GM18502 (cell line): ENCODE data around the gene ZRANB2.

Experiments used
- ATAC-seq: cut with Tn5 transposase; IDR thresholded peaks from one replicate; pipeline ENCODE4 v1.9.1; 2021; ENCODE audit warnings: mild to moderate bottlenecking; ENCODE audit not compliant: unreplicated experiment, poor library complexity

The ZRANB2 gene

GRCh38 chr1:71033136-71033535 lies 47.7 kb downstream of the ZRANB2 start:
- no peak for ATAC-seq

- no peak for ATAC-seq
Measured at GRCh38 chr1:71031426-71031825, 49.4 kb downstream of the ZRANB2 start.

- no peak for ATAC-seq
Measured at GRCh38 chr1:71030026-71030425, 50.8 kb downstream of the ZRANB2 start.

GRCh38 chr1:71028981-71029380 lies 51.9 kb downstream of the ZRANB2 start:
- ATAC-seq: no peak

- ATAC-seq: no peak
Measured at GRCh38 chr1:71027991-71028390, 52.8 kb downstream of the ZRANB2 start.

- no peak for ATAC-seq
Measured at GRCh38 chr1:71026093-71026492, 54.7 kb downstream of the ZRANB2 start.

- ATAC-seq: no peak
Measured at GRCh38 chr1:71023515-71023914, 57.3 kb downstream of the ZRANB2 start.

- no peak for ATAC-seq
Measured at GRCh38 chr1:71019233-71019969, 61.4 kb downstream of the ZRANB2 start.

GRCh38 chr1:71018791-71019190 lies 62.0 kb downstream of the ZRANB2 start:
- ATAC-seq: no peak

GRCh38 chr1:71015745-71016144 lies 65.1 kb downstream of the ZRANB2 start:
- no peak for ATAC-seq

GRCh38 chr1:71014178-71014579 lies 66.7 kb downstream of the ZRANB2 start:
- ATAC-seq: no peak
